COLO829 (cell line): ENCODE results near the gene TTC31.

ENCODE experiments used
- DNase-seq: peaks from one replicate; pipeline ENCODE4 v3.0.0; 2012; ENCODE audit warnings: low spot score

Gene TTC31

DNA sequence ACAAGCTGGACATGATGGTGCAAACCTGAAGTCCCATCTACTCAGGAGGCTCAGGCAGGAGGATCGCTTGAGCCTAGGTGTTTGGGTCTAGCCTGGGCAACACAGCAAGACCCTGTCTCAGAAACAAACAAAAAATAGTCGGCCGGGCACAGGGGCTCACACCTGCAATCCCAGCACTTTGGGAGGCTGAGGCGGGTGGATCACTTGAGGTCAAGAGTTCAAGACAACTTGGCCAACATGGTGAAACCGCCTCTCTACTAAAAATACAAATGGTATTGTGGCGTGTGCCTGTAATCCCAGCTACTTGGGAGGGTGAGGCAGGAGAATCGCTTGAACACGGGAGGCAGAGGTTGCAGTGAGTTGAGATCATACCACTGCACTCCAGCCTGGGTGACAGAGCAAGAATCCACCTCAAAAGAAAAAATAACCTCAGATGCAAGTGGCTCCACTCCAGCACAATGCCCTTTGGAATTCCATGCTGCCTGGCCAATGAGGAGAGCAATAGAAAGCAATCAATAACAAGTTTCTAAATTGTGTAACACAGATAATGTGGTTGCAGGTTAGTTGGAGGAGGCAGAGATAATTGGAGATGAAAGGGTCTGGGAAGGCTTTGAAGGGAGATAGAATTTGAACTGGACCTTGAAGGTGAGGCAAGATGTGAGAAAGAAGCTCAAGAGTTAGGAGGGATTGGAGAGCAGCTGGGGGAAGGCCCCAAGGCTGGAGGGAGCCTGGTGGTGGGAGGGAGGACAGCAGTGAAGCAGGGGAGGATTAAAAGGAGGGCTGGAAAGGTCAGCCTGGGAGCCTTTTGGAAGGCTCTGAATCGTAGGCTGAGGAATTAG is 6.0 kb downstream of the TTC31 start:
- DNase-seq = no peak

DNA sequence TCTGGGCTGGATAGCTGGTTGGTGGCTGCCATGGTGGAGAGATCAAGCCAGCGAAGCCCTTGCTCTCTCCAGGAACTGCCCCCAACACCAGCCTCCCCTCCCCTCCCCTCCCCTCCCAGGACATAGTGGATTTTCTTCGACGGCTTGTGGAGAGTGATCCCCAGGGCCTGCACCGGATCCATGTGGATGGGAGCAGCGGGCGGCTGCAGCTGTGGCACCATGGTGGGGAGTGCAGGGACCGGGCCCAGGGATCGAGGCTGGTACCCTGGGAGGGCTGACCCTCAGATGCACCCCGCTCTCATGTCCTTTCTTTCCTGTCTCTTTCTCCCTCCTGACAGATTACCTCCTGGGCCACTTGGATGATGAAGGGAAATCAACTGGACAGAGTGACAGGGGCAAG is 7.0 kb downstream of the TTC31 start:
- no peak for DNase-seq

DNA sequence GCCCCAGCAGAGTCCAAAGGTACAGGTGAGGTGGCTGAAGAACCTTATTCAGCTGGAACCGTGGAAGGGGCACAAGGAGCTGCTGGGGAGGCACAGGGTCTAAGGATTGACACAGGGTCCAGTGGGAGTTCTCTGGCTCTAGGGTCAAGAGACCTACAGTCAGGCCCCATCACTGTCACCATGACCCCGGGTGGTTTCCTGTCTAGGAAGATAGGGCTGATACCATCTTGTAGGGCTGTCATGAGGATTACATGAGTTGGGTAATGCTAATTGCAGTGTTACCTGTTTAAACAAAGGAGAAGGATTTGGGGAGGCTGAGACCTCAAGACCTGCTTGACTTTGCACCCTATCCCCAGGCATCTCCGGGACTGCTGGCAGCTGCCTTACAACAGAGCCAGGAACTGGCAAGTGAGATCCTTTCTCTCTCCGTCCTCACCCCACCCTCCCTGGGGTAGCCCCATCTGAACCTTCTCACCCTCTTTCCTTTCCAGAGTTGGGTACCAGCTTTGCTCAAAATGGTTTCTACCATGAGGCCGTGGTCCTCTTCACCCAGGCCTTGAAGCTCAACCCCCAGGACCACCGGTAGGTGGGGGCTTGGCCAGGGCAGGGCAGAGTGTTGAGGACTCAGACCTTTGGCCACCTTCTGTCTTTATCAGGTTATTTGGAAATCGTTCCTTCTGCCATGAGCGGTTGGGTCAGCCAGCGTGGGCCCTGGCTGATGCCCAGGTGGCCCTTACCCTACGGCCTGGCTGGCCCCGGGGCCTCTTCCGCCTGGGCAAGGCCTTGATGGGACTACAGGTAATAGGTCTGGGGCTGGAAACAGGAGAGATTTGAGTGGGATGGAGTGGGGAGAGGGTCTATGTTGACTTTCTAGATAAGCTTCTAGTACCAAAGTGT is 9.0 kb downstream of the TTC31 start:
- no peak for DNase-seq

DNA sequence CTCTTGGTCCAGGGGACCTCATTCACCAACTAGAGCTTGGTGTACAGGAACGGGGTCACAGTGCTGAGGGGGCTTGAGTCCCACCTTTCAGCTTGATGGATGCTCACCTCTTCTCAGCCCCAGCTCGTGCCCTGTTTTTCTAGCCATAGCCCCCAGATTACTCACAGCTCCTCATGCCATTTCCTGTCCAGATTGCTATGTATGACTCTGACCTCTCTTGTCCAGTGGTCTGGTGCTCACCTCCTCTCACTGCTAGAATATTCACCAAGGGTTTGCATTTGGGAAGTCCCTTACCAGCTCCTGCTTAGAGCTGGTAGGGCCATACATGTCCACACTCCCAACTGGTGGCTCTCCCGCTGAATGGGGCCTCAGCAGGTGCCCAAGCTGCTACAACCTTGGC is 10.7 kb downstream of the TTC31 start:
- DNase-seq = no peak

DNA sequence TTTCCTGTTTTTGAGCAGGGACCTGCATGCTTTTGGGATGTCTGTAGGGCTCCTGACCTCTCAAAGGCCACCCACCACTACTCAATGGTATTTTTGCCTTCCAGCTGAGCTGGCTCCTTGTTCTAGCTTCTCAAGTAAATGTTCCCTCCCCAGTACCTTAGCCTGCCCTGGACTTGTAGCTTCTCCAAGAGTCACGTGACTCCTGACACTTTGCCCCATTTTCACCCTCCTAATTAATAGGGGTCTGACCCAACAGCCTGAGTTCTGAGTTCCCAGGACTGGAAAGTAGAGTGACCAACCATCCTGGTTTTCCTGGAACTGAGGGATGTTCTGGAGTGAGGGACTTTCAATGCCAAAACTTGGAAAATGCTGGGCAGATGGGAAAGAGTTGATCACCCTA is 12.6 kb downstream of the TTC31 start:
- no peak for DNase-seq

DNA sequence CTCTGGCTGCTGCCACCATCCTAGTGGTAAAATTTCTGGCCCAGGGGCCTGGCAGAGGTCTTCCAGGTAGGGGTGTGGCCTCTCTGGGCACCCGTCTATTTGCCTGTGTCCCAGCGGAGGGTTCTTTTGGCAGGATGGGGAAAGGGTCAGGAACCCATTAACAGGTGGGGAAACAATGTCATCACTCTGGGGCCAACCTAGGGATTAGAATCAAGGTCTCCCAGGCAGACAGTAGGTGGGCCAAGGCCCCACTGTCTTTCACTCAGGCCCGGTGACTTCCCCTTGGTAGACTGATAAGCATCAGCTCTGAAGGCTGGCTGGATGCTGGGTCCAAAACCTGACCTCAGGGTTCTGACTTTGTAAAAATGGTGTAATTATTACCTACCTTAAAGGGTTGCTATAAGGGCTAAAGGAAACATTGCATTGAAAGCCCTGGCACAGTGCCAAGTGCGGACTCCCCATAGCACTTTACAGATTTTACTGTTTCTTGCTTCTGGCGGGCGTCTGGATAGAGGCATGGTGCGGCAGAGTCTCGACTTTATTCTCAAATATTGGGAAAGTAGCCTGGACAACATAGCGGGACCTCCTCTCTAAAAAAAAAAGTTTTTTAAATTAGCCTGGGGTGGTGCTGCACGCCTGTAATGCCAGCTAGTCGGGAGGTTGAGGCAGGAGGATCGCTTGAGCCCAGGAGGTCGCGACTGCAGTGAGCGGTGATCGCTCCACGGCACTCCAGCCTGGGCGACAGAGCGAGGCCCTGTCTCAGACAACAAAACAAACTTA is 14.3 kb downstream of the TTC31 start:
- DNase-seq = no peak

DNA sequence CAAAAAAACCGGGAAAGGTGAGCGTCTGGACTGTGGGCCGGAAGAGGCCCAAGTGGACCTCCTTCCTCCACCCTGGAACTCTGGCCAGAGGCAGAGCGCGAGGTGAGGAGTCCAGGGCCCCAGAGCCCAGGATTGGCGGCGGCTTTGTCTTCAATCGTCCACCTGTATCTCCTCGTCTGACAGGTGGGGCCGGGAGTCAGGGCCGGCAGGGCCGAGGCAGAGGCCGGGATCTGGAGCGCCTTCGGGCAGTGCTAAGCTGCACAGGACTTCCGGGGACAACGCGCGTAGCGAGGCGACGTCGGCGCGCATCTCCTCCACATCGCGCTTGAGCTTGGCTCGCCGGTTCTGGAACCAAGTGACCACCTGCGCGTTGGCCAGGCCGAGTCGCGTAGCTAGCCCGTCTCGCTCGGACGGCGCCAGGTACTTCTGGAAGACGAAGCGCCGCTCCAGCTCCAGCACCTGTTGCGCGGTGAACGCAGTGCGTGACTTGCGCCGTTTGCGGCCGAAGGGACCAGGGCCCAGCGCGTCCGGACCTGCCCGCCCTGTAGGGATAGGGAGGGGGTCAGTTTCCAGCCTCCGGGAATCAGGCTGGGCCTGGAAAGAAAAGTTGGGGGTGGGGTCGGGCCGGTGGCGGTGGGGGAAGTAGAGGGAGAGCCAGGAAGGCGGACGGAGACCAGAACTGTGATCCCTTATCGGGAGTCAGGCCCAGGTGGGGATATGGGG is 15.1 kb downstream of the TTC31 start:
- DNase-seq = no peak

DNA sequence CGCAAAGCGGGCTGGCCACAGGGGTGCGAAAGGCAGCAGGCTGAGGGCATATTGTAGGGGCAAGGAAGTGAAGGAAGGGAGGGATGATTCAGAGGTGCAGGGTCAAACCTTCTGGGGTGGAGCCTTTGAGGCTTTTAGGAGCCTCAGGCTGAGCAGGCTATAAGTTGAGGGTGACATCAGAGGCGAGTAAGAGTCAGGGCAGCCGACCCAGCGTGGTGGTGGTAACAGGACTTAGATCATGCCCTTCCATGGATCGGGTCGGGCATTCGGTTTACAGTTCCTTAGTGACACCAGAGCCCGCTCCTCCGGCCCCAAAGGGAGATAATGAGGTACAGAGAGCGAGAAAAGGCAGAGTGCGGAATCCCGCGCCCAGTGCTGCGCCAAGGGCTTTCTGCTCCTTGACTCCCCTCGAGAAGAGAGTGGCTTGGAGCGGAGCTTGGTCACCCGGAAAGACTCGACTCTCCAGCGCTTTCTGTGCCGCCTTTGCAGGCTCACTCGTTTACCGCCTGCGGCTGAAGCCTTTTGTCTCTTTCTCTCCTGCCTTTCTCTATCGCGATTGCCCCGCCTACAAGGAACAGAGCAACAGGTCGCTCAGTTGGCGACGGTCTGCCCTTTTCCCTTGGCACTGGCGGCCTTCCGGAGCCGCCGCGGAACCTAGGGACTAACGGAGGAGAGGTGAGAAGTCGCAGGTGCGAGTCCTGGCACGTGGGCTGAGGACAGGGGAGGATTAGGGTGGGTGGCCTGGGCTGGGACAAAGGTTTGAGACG is 15.8 kb downstream of the TTC31 start:
- no peak for DNase-seq

DNA sequence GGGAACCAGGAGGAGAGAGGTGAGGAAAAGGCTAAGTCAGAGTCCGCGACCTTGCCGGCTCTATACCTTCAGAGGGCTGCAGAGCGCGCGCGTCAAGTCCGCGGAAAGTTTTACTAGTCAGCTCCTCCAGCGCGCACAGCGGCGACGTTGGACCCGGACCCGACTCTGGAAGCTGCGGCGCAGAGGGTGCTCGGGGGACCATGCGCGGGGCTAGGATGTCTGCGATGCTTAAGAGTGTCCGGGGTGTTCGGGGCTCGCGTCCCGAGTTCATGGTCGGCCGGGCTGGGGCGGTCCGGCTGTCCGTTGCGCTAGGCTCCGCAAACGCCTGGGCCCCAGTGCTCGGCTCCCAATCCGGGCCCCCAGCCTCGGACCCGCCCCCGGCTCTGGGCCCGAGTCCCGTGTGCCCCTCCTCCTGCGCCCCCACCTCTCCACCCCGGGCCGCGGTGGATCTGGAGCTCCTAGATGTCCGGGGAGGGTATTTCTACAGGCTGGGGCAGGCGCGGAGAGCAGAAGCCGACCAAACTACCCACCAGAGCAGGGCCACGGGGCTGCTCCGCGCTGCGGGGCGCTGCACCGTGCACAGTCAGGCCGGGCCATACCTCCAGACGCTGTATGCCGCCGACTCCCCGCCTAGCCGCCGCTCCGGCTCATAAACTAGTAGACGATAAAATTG is 16.5 kb downstream of the TTC31 start, which contains the start of gene LBX2:
Gene LBX2, minus strand, starts transcription at position 337 of the 673 bp plus-strand sequence. Its CDS starts 66 bp downstream, at position 271.
- no peak for DNase-seq

DNA sequence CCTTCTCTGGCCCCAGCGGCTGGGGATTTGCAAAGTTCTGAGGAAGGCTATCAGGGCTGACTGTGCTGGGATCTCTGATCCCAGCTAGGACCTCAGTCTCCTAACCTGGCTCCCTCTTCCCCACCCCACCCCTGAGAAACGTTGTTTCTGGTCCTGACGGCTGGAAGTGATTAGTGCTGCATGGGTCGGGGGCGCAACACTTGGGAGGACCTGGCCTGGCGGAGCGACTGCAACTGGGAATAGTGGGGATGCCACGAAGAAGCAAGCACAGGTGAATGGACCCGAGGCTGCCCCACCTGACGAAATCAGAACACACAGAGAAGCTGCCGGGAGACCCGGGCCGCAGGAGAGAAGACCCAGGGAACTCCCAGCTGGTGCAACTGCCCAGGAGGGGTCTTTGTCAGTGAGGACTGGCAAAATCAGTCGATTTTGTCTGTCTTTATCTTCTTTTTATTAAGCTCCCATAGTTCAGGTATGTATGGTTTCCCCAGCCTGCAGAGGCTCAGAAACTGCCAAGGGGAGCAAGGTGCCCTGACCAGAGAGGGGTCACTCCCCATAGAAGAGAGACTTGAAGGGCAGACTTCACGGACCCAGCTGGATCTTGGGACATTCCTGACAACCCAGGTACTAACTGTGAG is 17.2 kb downstream of the TTC31 start:
- no peak for DNase-seq

DNA sequence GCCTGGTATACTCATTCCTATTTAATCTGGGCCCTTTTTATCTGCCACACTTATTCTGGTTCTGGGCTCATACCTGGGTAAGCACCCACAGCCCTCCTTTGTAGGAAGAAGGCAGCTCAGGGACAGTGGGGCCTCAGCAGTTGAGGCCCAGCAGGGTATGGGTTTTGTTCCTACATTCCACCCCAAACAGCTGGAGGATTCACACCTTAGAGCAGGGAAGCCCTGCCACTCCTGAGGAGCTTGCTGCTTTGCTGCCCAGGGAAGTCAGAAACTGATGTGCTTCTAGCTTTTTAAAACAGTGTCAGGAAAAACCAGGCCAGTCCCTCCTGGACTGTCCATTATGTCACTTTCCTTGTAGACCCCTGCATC is 17.7 kb downstream of the TTC31 start:
- no peak for DNase-seq

DNA sequence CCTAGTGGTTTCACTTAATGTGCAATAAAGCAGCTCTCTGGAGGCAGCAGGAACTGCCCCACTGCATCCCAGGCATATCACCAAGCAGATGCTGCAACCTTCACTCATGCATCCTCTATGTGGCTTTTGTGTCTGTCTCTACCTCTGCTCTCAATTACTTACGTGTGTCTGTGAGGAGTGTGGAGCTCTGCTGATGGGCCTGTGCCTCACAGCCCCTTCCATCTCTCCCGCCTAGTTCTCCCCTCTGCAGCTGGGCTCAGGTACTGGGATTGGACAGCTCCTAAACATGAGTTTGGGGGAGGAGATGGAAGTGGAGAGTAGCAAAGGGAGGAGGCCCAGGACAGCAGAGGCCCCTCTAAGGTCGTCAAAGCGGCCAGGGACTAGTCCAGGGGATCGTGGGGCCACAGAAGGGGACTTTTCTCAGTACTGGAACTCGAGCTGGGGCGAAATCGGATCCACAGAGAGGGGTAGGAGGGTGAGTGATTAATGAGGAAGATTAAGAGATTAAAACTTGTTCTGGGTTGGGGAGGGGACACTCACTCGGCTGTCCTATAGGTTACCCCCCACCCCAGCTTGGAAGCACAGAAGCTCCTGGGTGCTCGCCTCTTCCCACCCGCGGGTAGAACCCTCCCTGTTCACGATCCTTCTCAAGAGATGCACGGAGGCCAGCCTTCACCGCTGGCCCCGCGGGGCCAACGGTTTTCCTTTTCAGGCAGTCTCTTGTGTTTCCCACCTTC is 18.6 kb downstream of the TTC31 start:
- no peak for DNase-seq

DNA sequence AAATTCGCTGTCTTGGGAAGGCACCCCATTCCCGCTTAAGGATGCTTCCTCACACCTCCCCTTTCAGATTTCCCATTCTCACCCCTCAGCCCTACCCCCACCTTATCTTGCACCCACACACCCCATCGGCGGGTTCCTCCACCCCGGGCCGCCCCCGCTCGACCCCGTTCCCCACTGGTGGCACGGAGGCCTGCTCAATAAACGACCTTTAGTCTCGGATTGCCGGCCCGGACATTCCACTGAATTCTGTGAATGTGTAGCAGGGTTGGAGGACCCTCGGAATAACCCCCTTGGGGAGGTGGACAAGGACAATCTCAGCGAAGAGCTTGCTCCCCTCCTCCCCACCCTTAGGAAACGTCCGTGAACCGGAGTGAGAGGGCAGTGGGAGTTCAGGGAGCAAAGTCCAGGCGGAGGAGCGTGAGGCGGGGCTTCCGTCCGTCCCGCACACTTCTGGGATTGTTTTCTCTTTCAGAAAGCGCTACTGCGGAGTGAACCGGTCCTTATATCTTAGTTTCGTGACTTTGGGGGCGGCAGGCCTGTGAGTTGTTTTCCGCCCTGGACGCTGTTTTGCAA is 19.4 kb downstream of the TTC31 start:
- DNase-seq = no peak

DNA sequence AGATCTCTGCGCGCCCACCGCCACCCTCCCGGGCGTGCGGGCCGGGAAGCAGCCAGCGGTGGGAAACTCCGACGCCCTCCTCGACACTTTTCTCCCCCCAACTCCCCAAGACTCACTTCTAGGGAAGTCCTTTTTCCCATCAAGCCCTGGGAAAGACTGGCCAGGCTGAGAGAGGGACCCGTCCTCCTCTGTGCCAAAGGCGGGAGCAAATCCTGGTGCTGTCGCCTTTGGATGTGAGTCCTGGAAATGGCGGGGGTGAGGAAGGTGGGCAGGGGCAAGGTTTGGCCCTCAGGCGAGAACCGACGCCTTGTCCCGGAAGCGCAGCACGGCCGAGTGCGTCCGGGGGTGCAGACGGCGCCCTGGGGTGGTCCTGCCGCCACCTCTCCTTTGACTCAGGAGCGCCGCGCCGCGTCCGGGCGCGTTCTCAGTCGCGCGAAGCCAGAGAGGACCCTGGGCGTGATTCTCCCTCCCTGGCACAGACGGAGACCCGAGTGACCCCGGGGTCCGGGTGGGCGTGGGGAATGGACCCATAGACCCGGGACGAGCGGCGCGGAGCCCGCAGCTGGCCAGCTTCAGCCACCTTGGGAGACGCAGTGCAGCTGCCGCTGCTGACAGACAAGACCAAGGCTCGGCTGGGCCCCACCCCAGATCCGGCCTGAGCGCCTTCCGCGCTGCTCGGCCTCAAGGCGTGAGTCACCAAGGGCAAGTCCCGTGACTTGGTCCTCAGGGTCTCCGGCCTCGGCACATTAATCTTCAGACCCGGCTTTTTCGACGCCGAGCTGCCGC is 20.0 kb downstream of the TTC31 start:
- DNase-seq = peak; percentile 84

DNA sequence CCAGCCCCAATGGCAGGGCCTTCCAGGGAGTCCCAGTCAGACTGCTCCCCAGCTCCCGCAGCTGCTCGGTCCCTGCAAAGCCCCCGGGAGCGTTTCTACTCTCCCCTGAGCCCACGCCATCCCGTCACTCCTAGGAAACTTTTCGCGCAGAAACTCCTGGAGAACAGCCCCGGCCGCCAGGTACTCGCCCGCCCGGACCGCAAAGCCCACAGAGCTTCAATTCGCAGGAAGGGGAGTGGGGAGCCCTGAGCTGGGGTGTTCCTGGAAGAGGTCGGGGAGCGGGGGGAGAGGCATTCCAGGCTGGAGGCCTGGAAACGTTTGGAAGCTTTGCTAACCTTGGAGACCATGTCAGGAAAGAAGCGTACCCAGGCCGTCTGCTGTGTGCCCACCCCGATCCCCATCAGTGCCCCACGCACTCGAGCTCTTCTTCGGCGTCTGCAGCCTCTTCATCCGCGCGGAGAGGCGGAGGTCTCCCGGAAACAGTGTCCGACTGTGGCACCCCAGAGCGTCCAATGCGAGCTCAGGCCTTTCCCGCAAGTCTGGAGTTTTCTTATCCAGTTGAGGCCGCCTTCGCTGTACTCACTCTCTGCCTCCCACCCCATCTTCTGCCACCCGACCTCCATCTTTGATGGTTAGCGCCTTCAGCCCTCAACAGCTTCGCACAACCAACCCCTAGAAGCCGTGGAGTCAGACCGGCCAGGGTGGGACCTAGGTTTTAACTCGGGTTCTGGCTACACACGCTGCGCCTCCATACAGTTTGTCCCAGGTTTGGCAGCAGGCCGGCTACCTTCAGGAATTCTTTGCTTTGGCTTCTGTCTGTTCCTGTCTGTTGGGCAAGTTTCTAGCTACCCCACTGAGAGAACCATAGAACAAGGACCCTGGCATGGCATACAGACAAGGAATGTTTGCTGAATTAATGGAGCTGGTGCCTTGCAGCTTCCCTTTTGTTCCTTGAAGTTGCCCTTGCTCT is 20.9 kb downstream of the TTC31 start:
- no peak for DNase-seq

DNA sequence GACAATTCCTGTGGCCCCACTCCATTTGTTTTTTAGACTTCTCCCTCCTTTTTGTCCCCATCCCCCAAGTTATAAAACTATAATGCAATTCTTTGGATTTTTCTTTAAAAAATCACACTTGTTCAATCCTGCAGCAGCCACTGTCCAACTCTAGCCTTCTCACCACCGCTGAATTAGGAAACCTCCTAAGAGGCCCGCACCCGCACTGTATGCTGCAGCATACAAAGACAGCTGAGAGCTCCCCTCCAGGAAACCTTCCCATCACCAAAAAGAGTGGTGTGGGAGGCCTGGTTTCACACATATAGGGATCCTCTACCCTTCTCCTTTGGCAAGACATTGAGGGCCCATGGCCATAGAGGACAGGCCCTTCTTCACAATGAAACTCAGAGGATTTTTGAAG is 21.7 kb downstream of the TTC31 start:
- DNase-seq = no peak
